HepG2 (cell line): Measurements from ENCODE around the gene FXYD5. TPM values are rescaled to one million over a fixed set of nuclear protein-coding genes. Genes with fewer than 3 reads are reported as not detected.

Experiments used
- ATAC-seq: fragments of 200-7000 bp; cut with Tn5 transposase; 3 replicates; pipeline ENCODE4 v1.9.1; 2020; ENCODE audit warnings: mild to moderate bottlenecking, moderate library complexity
- BruUV-seq: library from RNA; stranded (reverse); fragments of 400-500 nt; replicated peaks from 2 replicates; lab custom pipeline; 2021; lab: Mats Ljungman, UMichigan
- CTCF ChIA-PET: fragments of 300-600 bp; formaldehyde crosslinking; extraction: SDS; loops from one replicate; lab custom pipeline; 2021; ENCODE audit warnings: low total read pairs, inconsistent platforms, low intra/inter-chr PET ratio; lab: Yijun Ruan, JAX
- POLR2A ChIA-PET: fragments of 350-600 bp; sonication (Branson Sonifier 250); formaldehyde crosslinking; loops from one replicate; lab custom pipeline; 2020; ENCODE audit warnings: antibody characterized with exemption, inconsistent platforms; lab: Yijun Ruan, JAX
- DNase-seq: peaks from one replicate; pipeline ENCODE4 v3.0.0-alpha.2; 2015; ENCODE audit warnings: low spot score
- FAIRE-seq: peaks from 3 replicates; lab custom pipeline; 2011; peaks lifted over from hg19 to GRCh38; lab: Jason Lieb, UNC
- H2AFZ ChIP-seq: one replicate; pipeline ENCODE4 v1.6.1; 2011; ENCODE audit warnings: low read length, inconsistent platforms
- H3K27ac ChIP-seq: fragments of 300-600 bp; 3 replicates; pipeline ENCODE4 v1.8.0; 2011; ENCODE audit warnings: mixed run types, mild to moderate bottlenecking, mixed read lengths, low read length, inconsistent platforms; ENCODE audit not compliant: insufficient read depth; ENCODE audit errors: extremely low read length
- H3K27me3 ChIP-seq, 2 experiments: fragments of 200-600 bp in 1 of 2; 2 replicates in 1 of 2; 3 replicates in 1 of 2; pipeline versions ENCODE4 v1.6.0 to v1.8.0; 2011; ENCODE audit warnings: low read length in 2 of 2, mild to moderate bottlenecking in 2 of 2, moderate library complexity in 2 of 2, inconsistent platforms in 1 of 2; ENCODE audit not compliant: insufficient read depth in 2 of 2, control insufficient read depth in 1 of 2
- H3K36me3 ChIP-seq, 2 experiments: fragments of 200-600 bp in 1 of 2; replicated peaks in 1 of 2; 2 replicates in 1 of 2; 3 replicates in 1 of 2; pipeline versions ENCODE4 v1.5.1 to v1.8.0; 2011; ENCODE audit warnings: low read length in 2 of 2, inconsistent platforms in 1 of 2; ENCODE audit not compliant: insufficient read depth in 2 of 2, control insufficient read depth in 1 of 2
- H3K4me1 ChIP-seq: 2 replicates; pipeline ENCODE4 v1.5.1; 2012; ENCODE audit warnings: low read length, inconsistent platforms; ENCODE audit not compliant: insufficient read depth
- H3K4me2 ChIP-seq: 2 replicates; pipeline ENCODE4 v1.6.0; 2011; ENCODE audit warnings: low read depth, low read length, inconsistent platforms
- H3K4me3 ChIP-seq, 3 experiments: fragments of 200-600 bp in 1 of 3; sonication (generic), shearing (Covaris generic) in 1 of 3; replicated peaks in 1 of 3; 2 replicates each; pipeline ENCODE4 v1.5.1; 2011 to 2016; ENCODE audit warnings: low read length in 3 of 3, inconsistent platforms in 2 of 3, low read depth in 2 of 3, mild to moderate bottlenecking in 2 of 3, control low read depth in 1 of 3, mixed read lengths in 1 of 3; ENCODE audit not compliant: insufficient read depth in 1 of 3
- H3K79me2 ChIP-seq: one replicate; pipeline ENCODE4 v1.6.1; 2011; ENCODE audit warnings: low read length, inconsistent platforms; ENCODE audit not compliant: insufficient read depth
- H3K9ac ChIP-seq: 2 replicates; pipeline ENCODE4 v1.6.0; 2011; ENCODE audit warnings: mild to moderate bottlenecking, low read depth, low read length, inconsistent platforms; ENCODE audit not compliant: insufficient read depth
- H3K9me3 ChIP-seq: 2 replicates; pipeline ENCODE4 v1.5.1; 2012; ENCODE audit warnings: mild to moderate bottlenecking, low read length
- H4K20me1 ChIP-seq: 2 replicates; pipeline ENCODE4 v1.6.0; 2011; ENCODE audit warnings: inconsistent platforms, mild to moderate bottlenecking, low read length, moderate library complexity; ENCODE audit not compliant: insufficient read depth
- ARNTL ChIP-seq: sonication (generic); formaldehyde crosslinking; IDR thresholded peaks from 2 replicates; pipeline ENCODE4 v1.4.0; 2020; ENCODE audit warnings: mild to moderate bottlenecking, missing genetic modification reagents
- CEBPB ChIP-seq: IDR thresholded peaks from 2 replicates; pipeline ENCODE4 v1.6.1; 2011; ENCODE audit warnings: low read depth, low read length, improper control_type of control experiment, borderline replicate concordance
- CEBPG ChIP-seq: IDR thresholded peaks from 2 replicates; pipeline ENCODE4 v1.6.1; 2016
- HNF4A ChIP-seq: sonication (generic); formaldehyde crosslinking; IDR thresholded peaks from 2 replicates; pipeline ENCODE4 v1.4.0; 2020; ENCODE audit warnings: missing genetic modification reagents
- KLF11 ChIP-seq: IDR thresholded peaks from 2 replicates; pipeline ENCODE4 v1.6.1; 2016; ENCODE audit warnings: missing compliant biosample characterization
- RELA ChIP-seq: sonication (generic); formaldehyde crosslinking; IDR thresholded peaks from 2 replicates; pipeline ENCODE4 v1.4.0; 2020; ENCODE audit warnings: missing genetic modification reagents
- ZNF460 ChIP-seq: sonication (generic); formaldehyde crosslinking; IDR thresholded peaks from 2 replicates; pipeline ENCODE4 v1.5.1; 2020; ENCODE audit warnings: missing genetic modification reagents, mild to moderate bottlenecking, borderline replicate concordance
- ZNF75D ChIP-seq: sonication (generic); formaldehyde crosslinking; IDR thresholded peaks from 2 replicates; pipeline ENCODE4 v1.8.1; 2023; ENCODE audit warnings: missing genetic modification reagents, mild to moderate bottlenecking, borderline replicate concordance
- ZZZ3 ChIP-seq: sonication (generic); formaldehyde crosslinking; IDR thresholded peaks from 2 replicates; pipeline ENCODE4 v1.4.0; 2020; ENCODE audit warnings: missing genetic modification reagents, mild to moderate bottlenecking, borderline replicate concordance
- WGBS: methylation state at CpG from one replicate; pipeline ENCODE4 v1.1.6; 2017; ENCODE audit warnings: low lambda C conversion rate; 5-methylcytosine and 5-hydroxymethylcytosine counted together
- in situ Hi-C: cut with HindIII; loops from 2 replicates; pipeline ENCODE4 v1.10.0; 2017; ENCODE audit warnings: low pct_unique_long_range_greater_than_20kb; ENCODE audit not compliant: extremely low pct_ligation_motif_present
- intact Hi-C: fragments of 100-400 bp; cut with micrococcal nuclease; formaldehyde crosslinking; loops from one replicate; pipeline ENCODE4 v1.10.0; 2022; ENCODE audit not compliant: unreplicated experiment
- polyA plus RNA-seq, 8 experiments: library from polyadenylated mRNA; depleted of rRNA in 3 of 8; stranded (reverse) in 7 of 8; unstranded in 1 of 8; fragments of >200 nt; fragmentation: Illumina TruSeq in 4 of 8; extraction: Trizol in 4 of 8; gene quantifications; 2 replicates each; pipeline versions ENCODE4 v1.2.1 to v1.2.3, GENCODE V29; 2011 to 2016; ENCODE audit warnings: low read depth in 4 of 8, missing spikeins in 1 of 8, mixed read lengths in 1 of 8; ENCODE audit not compliant: insufficient read depth in 1 of 8
- total RNA-seq, 5 experiments: library from RNA; depleted of rRNA; stranded (reverse); fragments of >200 nt; fragmentation: Illumina TruSeq; extraction: Trizol; gene quantifications; 2 replicates each; pipeline ENCODE4 v1.2.3, GENCODE V29; 2016; ENCODE audit warnings: low read depth in 1 of 5
- TF ChIP-seq, protein P1 (sequence below): sonication (generic); formaldehyde crosslinking; IDR thresholded peaks from 2 replicates; pipeline ENCODE4 v1.5.0; 2020; ENCODE audit warnings: mild to moderate bottlenecking, missing genetic modification reagents
- TF ChIP-seq, protein P2 (sequence below): sonication (generic); formaldehyde crosslinking; conservative IDR thresholded peaks from 2 replicates; pipeline ENCODE4 v1.4.0; 2020; ENCODE audit warnings: missing genetic modification reagents
- TF ChIP-seq, protein P3 (sequence below): sonication (generic); formaldehyde crosslinking; IDR thresholded peaks from 2 replicates; pipeline ENCODE4 v1.5.0; 2020; ENCODE audit warnings: mild to moderate bottlenecking, missing genetic modification reagents
- TF ChIP-seq, protein P4 (sequence below): IDR thresholded peaks from 2 replicates; pipeline ENCODE4 v1.6.1; 2016; ENCODE audit warnings: mild to moderate bottlenecking, missing biosample characterization, missing genetic modification reagents
- TF ChIP-seq, protein P5 (sequence below): sonication (generic); formaldehyde crosslinking; IDR thresholded peaks from 2 replicates; pipeline ENCODE4 v1.5.1; 2020; ENCODE audit warnings: mild to moderate bottlenecking, missing genetic modification reagents, moderate library complexity

FXYD5 gene
- total and polyA plus RNA-seq, 2 of the 13 experiments (the other 11 are each of a cell fraction or from before 2014, with no cell fraction given), result 0.65 TPM; not detected in 1

DNA sequence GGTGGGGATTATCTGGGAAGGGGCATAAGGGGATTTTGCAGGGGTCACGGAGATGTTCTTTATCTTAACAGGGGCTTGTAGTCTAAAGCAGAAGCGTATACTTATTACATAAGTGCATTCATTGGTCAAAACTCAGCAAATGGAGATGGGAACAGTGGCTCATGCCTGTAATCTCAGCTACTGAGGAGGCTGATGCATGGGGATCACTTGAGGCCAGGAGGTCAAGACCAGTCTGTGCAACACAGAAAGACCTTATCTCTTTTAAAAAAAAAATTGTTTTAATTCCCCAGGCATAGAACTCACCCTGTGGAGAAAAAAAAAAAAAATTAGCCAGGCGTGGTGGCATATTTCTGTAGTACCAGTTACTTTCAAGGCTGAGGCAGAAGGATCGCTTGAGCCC, 55.1 kb downstream of the FXYD5 start (continued):
- no peak for TF ChIP-seq ZNF75D

DNA sequence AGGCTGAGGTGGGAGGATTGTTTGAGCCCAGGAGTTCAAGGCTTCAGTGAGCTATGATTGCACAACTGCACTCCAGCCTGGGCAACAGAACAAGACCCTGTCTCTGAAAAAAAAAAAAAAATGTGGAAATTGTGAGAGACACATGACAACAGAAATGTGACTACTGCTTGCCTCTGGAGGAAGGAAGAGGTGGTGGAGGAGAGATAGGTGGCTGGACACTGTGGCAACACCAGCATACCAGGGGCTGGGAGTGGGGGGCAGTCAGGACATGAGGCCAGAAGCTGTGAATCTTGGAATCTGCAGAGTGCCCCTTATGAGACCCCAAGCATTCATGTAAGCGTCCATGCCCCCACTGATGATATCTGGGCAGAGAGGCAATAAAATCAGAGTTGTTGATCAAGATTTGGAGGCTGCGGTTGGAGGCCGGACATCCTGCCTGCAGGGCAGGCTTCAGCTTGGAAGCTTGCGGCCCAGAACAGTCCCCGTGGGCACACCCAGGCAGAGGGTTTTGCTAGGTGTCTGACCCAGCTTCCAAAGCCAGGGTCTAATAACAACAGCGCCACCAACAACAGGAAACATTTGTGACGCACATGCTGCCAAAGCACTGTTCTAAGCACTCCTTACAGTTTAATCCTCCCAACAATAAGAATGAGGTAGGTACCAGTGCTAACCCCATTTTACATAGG, 57.2 kb downstream of the FXYD5 start:
- Histone ChIP-seq H4K20me1 (no peaks in the 10 kb centered on the region), H3K4me2 (no peak overlapping the region), H3K4me3 (no peak overlapping the region), H3K36me3 (no peaks in the 10 kb centered on the region), H3K79me2 (no peaks in the 10 kb centered on the region), H3K9ac (no peak overlapping the region; the same call in 1 of the 2 replicates), H3K4me1 (peaks cover 30% of the 10 kb centered on the region), H3K9me3 (no peaks in the 10 kb centered on the region), H3K27me3 (no peaks in the 10 kb centered on the region), H2AFZ (no peak overlapping the region), H3K27ac (no peak overlapping the region)
- no TSS peak for BruUV-seq
- intact Hi-C loops, result no loop called here
- FAIRE-seq (no peak), DNase-seq (peak; percentile 13), ATAC-seq (no peak; the same call in 2 of the 3 replicates)
- WGBS, result 80% methylated on average over 5 of the region's 7 CpGs
- in situ Hi-C loops, result no loop called here
- ChIA-PET CTCF (no interaction called here), POLR2A (no interaction called here)
- TF ChIP-seq RELA (CRISPR knock-in tag) (no peak), CEBPB (peak; percentile 41; the same call in 1 of the 2 replicates), ZZZ3 (no peak), CEBPG (CRISPR knock-in tag) (peak; percentile 75), HNF4A (CRISPR knock-in tag) (0 out of 2 replicates have a peak, but pooled peaks have one; percentile 12), ZNF460 (peak; percentile 59; the same call in 1 of the 2 replicates), KLF11 (CRISPR knock-in tag) (no peak), ARNTL (0 out of 2 replicates have a peak, but pooled peaks have one; percentile 24)
- TF ChIP-seq, protein P1, sequence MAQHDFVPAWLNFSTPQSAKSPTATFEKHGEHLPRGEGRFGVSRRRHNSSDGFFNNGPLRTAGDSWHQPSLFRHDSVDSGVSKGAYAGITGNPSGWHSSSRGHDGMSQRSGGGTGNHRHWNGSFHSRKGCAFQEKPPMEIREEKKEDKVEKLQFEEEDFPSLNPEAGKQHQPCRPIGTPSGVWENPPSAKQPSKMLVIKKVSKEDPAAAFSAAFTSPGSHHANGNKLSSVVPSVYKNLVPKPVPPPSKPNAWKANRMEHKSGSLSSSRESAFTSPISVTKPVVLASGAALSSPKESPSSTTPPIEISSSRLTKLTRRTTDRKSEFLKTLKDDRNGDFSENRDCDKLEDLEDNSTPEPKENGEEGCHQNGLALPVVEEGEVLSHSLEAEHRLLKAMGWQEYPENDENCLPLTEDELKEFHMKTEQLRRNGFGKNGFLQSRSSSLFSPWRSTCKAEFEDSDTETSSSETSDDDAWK (CRISPR knock-in tag), result no peak
- TF ChIP-seq, protein P2, sequence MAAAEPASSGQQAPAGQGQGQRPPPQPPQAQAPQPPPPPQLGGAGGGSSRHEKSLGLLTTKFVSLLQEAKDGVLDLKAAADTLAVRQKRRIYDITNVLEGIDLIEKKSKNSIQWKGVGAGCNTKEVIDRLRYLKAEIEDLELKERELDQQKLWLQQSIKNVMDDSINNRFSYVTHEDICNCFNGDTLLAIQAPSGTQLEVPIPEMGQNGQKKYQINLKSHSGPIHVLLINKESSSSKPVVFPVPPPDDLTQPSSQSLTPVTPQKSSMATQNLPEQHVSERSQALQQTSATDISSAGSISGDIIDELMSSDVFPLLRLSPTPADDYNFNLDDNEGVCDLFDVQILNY (CRISPR knock-in tag), result no peak
- TF ChIP-seq, protein P3, sequence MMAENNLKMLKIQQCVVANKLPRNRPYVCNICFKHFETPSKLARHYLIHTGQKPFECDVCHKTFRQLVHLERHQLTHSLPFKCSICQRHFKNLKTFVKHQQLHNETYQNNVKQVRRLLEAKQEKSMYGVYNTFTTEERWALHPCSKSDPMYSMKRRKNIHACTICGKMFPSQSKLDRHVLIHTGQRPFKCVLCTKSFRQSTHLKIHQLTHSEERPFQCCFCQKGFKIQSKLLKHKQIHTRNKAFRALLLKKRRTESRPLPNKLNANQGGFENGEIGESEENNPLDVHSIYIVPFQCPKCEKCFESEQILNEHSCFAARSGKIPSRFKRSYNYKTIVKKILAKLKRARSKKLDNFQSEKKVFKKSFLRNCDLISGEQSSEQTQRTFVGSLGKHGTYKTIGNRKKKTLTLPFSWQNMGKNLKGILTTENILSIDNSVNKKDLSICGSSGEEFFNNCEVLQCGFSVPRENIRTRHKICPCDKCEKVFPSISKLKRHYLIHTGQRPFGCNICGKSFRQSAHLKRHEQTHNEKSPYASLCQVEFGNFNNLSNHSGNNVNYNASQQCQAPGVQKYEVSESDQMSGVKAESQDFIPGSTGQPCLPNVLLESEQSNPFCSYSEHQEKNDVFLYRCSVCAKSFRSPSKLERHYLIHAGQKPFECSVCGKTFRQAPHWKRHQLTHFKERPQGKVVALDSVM, result peak; percentile 96
- TF ChIP-seq, protein P4, sequence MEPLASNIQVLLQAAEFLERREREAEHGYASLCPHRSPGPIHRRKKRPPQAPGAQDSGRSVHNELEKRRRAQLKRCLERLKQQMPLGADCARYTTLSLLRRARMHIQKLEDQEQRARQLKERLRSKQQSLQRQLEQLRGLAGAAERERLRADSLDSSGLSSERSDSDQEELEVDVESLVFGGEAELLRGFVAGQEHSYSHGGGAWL (CRISPR knock-in tag), result no peak
- TF ChIP-seq, protein P5, sequence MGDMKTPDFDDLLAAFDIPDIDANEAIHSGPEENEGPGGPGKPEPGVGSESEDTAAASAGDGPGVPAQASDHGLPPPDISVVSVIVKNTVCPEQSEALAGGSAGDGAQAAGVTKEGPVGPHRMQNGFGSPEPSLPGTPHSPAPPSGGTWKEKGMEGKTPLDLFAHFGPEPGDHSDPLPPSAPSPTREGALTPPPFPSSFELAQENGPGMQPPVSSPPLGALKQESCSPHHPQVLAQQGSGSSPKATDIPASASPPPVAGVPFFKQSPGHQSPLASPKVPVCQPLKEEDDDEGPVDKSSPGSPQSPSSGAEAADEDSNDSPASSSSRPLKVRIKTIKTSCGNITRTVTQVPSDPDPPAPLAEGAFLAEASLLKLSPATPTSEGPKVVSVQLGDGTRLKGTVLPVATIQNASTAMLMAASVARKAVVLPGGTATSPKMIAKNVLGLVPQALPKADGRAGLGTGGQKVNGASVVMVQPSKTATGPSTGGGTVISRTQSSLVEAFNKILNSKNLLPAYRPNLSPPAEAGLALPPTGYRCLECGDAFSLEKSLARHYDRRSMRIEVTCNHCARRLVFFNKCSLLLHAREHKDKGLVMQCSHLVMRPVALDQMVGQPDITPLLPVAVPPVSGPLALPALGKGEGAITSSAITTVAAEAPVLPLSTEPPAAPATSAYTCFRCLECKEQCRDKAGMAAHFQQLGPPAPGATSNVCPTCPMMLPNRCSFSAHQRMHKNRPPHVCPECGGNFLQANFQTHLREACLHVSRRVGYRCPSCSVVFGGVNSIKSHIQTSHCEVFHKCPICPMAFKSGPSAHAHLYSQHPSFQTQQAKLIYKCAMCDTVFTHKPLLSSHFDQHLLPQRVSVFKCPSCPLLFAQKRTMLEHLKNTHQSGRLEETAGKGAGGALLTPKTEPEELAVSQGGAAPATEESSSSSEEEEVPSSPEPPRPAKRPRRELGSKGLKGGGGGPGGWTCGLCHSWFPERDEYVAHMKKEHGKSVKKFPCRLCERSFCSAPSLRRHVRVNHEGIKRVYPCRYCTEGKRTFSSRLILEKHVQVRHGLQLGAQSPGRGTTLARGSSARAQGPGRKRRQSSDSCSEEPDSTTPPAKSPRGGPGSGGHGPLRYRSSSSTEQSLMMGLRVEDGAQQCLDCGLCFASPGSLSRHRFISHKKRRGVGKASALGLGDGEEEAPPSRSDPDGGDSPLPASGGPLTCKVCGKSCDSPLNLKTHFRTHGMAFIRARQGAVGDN (CRISPR knock-in tag), result peak; percentile 19; the same call in 1 of the 2 replicates
